Measurements from ENCODE around the gene PHKA2.

DNA sequence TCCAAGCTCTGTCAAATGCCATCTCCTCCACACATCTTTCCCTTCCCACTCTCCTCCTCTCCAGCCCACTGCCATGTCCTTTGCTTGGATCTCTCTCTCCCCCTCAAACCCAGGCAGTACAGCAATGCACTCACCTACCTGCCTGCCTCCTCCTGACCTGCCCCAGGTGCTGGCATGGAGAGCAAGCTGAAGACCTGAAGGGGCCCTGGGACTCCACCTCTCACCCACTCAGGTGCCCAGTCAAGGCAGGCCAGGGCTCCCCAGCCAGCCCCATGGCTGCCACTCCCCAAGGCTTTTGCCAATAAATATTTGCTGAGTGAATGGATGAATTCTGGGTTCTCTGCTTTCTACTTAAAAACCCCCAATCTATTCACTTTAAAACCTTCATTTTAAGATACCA is 12.6 kb upstream of the PHKA2 start:
- TF ChIP-seq, protein P1, sequence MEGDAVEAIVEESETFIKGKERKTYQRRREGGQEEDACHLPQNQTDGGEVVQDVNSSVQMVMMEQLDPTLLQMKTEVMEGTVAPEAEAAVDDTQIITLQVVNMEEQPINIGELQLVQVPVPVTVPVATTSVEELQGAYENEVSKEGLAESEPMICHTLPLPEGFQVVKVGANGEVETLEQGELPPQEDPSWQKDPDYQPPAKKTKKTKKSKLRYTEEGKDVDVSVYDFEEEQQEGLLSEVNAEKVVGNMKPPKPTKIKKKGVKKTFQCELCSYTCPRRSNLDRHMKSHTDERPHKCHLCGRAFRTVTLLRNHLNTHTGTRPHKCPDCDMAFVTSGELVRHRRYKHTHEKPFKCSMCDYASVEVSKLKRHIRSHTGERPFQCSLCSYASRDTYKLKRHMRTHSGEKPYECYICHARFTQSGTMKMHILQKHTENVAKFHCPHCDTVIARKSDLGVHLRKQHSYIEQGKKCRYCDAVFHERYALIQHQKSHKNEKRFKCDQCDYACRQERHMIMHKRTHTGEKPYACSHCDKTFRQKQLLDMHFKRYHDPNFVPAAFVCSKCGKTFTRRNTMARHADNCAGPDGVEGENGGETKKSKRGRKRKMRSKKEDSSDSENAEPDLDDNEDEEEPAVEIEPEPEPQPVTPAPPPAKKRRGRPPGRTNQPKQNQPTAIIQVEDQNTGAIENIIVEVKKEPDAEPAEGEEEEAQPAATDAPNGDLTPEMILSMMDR (conservative IDR thresholded peaks at IDR 0.05; ENCODE audit: low read depth, low read length), result no peak
- TF ChIP-seq EZH2 (IDR thresholded peaks at IDR 0.05; ENCODE audit: low read length, unreplicated experiment), result no peak
- no peak for TF ChIP-seq EZH2phosphoT487 (IDR thresholded peaks at IDR 0.05; ENCODE audit: borderline replicate concordance, low read length)

All from PC-3 (cell line).